Fibroblast of gingiva (primary cell): ENCODE data around the gene TCAF1.

Source experiments
- DNase-seq: peaks from one replicate; pipeline ENCODE4 v3.0.0-alpha.2; 2011; ENCODE audit warnings: low read depth

TCAF1 gene

GRCh38 chr7:143901668-143902331 is at the start of gene TCAF1:
TCAF1 (minus strand) TSS chr7:143902176; CDS start chr7:143876608, 25,568 bp downstream.
- peak; percentile 94 for DNase-seq

GRCh38 chr7:143948733-143949132 is 46.8 kb upstream of the TCAF1 start:
- DNase-seq, result no peak

GRCh38 chr7:143947111-143947510 is 45.1 kb upstream of the TCAF1 start:
- no peak for DNase-seq

- no peak for DNase-seq
Measured at GRCh38 chr7:143945423-143945822, 43.4 kb upstream of the TCAF1 start.

GRCh38 chr7:143938379-143939243 is 36.6 kb upstream of the TCAF1 start:
- no peak for DNase-seq

GRCh38 chr7:143936087-143937009 is 34.4 kb upstream of the TCAF1 start:
- DNase-seq, result peak; percentile 86

- DNase-seq, result peak; percentile 70
Measured at GRCh38 chr7:143934526-143935325, 32.8 kb upstream of the TCAF1 start, which contains the start of gene OR2F2. OR2F2 (plus strand) TSS chr7:143935233; CDS start chr7:143935233, 0 bp downstream.

GRCh38 chr7:143931739-143932138 is 29.8 kb upstream of the TCAF1 start:
- DNase-seq, result peak; percentile 42

GRCh38 chr7:143929224-143929920 is 27.4 kb upstream of the TCAF1 start:
- no peak for DNase-seq

- no peak for DNase-seq
Measured at GRCh38 chr7:143924851-143925250, 22.9 kb upstream of the TCAF1 start.

- DNase-seq, result no peak
Measured at GRCh38 chr7:143914938-143915652, 13.1 kb upstream of the TCAF1 start.

GRCh38 chr7:143913945-143914615 is 12.1 kb upstream of the TCAF1 start:
- no peak for DNase-seq

GRCh38 chr7:143910473-143911248 is 8.7 kb upstream of the TCAF1 start:
- no peak for DNase-seq

- peak; percentile 10 for DNase-seq
Measured at GRCh38 chr7:143909863-143910262, 7.9 kb upstream of the TCAF1 start.

GRCh38 chr7:143908120-143908519 is 6.1 kb upstream of the TCAF1 start:
- no peak for DNase-seq

GRCh38 chr7:143906895-143907294 is 4.9 kb upstream of the TCAF1 start:
- no peak for DNase-seq

- DNase-seq, result no peak
Measured at GRCh38 chr7:143906151-143906550, 4.2 kb upstream of the TCAF1 start.

GRCh38 chr7:143905509-143905908 is 3.5 kb upstream of the TCAF1 start:
- no peak for DNase-seq
